Measurements from ENCODE around the gene SLC22A16.

Gene SLC22A16

DNA sequence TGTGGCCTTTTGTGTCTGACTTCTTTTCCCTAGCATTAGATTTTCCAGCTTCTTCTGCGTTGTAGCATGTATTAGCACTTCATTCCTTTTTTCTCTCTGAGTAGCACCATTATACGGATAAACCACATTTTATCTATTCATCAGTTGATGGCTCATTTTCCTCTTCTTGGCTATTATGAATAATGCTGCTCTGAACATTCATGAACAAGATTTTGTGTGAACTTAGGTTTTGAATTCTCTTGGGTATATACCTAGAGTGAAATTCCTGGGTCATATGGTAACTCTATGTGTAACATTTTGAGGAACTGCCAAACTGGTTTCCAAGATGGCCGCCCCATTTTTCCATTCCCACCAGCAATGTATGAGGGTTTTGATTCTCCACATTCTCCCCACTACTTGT is 28.7 kb downstream of the SLC22A16 start:
- no peak for DNase-seq (ENCODE audit: low read depth in 2 of 2)

DNA sequence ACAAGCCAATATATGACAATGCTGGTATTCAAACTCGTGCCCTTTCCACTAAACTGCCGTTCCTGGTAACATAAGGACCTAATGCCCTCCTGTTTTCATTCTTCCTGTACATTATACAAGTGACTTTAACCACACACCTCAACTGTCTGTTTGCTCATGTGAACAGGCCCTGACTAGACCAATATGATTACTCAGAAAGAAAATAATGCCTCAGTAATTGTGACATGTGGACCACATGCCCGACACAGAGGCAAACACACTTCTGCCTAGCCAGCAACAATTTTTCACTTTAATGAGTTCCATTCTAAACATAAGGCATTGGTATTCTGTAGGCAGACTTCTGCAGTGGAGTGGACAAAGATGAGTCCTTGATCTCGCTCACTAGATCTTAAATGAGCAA is 30.0 kb downstream of the SLC22A16 start:
- DNase-seq (ENCODE audit: low read depth in 2 of 2), result no peak

DNA sequence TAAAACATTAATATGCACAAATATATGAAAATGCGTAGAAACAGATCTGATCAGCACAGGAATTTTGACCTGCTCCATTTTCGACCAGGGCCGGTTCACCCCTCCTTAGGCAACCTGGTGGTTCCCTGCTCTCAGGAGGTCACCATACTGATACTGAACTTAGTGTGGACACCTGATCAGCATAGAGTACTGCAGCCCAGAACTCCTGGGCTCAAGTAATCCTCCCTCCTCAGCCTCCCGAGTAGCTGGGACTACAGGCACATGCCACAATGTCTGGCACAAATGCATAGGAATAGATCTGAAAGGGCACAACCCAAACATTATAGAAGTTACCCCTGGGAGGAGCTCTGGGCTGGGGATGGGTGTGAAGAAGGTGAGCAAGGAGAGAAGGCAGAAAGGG is 36.4 kb downstream of the SLC22A16 start:
- no peak for DNase-seq (ENCODE audit: low read depth in 2 of 2)

DNA sequence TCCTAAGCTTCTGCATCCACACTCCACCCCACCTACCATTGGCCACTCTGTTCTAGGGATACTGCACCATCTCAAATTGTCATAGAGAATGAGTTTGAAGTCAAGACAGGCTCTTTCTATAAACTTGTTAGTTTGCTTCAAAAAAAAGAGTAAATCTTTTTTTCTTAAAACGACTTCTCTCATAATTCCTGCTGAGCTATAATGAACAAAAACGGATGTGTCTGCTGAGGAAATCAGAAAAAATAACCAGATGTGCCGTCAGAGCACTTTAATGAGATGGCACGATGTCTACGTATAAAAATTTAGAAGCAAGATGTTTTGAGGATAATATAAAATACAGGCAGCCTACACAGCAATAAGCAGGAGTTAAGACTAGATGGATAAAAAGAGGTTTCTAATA is 37.1 kb downstream of the SLC22A16 start:
- DNase-seq (ENCODE audit: low read depth in 2 of 2), result no peak

DNA sequence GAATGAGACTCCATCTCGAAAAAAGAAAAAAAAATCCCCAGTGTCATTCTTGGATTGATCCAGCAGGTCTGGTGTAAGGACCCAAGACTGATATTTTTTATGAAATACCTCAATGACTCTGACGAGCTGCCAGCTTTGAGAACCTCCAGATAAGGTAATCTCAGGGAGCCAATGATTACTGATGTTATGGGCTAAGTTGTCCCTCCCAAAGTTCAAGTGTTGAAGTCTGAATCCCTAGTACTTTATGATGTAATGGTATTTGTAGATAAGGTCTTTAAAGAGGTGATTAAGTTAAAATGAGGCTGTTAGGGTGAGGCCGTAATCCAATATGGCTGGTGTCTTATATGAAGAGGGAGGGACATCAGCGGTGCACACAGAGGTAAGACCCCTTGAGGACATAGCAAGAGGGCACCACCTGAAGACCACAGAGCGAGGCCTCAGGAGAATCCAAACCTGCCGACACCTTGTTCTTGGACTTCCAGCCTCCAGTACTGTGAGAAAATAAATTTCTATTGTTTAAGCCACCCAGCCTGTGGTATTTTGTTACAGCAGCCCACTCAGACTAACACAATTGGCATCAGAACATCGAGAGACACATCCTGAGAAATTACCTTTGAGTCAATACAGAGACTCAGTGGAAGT is 41.3 kb downstream of the SLC22A16 start:
- DNase-seq (ENCODE audit: low read depth in 2 of 2), result no peak

DNA sequence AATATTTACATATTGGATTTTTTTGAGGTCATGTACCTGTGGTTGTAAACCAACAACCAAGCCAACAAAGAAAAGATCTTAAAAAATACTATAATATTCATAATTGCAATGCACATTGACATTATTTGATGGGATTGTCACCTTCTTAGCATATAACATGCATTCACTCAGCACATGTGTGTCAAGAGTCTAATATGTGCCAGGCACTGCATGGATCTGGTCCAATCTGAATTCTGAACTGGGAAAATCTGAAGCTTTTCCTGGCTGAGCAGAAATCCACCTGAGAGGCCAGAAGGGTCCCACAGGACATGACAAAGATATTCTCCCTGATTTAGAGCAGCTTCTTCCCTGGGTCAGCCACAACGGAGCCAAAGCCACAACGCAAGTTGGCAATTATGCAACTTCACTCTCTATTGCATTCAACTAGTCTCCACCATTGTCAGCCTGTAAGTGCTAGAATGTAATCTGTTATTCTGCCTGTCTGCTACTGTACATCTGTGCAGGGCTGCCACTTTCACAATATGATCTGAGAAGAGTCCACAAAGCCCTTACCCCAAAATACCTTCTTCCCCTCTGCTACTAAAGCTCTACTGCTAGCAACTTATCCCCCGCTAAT is 44.0 kb downstream of the SLC22A16 start:
- no peak for DNase-seq (ENCODE audit: low read depth in 2 of 2)

DNA sequence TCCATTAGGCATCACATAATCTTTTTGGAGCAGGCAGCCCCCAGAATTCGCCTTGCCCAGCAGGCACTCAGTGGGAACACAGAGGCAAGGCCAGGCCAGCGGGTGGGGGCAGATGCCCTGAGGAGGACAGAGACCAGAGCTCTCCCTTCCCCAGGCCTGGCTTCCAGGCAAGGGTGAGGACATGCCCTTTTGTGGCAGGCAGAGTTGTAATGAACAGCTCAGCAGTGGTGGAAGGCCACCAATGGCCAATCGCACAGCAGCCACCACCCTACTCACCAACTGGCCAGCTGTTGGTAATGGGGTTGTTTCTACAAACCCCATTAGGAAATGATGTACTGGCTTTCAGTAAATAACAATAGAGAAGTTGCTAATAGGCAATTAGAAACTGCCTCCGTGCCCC is 45.7 kb downstream of the SLC22A16 start:
- no peak for DNase-seq (ENCODE audit: low read depth in 2 of 2)

DNA sequence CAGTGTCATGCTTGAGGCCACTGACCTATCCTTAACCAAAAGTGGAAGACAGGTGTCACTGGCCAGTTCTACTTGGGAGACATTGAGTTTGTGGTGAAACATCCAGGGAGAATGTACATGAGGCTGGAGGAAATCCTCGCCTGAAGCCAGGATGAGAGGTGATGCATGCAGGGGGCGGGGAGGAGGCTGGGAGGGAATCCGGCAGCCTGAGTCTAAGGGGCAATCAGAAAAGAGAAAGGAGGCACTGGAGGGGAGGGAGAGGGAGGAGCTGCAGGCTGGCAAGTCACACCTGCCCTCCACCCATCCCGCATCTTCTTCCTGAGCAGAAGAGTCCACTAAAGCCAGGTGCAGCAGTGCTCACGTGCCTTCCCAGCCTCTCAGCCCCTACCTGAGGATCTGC is 46.2 kb downstream of the SLC22A16 start:
- DNase-seq (ENCODE audit: low read depth in 2 of 2), result no peak

DNA sequence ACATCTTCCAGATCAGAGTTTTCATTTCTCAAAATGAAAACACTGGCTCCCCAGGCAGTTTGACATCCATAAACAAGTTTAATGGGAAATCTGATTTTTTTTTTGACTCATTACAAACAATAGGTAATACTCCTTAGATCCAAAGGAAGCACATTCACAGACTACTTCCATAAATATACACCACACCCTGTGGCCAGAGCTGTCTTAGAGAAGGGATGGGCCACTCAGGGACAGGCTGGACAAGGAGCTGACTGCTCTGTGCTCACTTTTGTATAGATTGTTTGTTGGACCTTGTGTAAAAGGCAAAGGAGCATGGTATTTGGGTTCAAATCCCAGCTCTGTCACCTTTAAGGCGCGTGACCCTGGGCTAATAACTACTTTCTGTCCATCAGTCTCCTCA is 48.3 kb downstream of the SLC22A16 start:
- no peak for DNase-seq (ENCODE audit: low read depth in 2 of 2)

DNA sequence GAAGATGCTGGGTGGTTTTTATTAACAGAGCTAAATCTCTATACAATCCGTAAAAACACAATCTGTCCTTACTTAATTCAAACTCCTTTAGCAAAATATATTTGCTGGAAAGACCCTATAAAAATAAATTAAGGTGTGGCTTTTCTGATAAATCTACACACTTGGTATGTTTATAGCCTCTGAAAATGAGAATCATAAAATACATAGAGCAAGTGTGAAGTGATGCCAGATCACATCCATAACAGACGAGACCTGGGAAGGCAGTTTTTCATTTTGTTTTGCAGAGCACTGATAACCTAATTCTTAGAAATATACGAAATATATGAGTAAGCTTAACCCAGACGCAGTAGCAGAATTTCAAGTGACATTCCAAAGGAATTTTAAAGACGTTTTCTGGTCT is 50.6 kb downstream of the SLC22A16 start:
- no peak for DNase-seq (ENCODE audit: low read depth in 2 of 2)

DNA sequence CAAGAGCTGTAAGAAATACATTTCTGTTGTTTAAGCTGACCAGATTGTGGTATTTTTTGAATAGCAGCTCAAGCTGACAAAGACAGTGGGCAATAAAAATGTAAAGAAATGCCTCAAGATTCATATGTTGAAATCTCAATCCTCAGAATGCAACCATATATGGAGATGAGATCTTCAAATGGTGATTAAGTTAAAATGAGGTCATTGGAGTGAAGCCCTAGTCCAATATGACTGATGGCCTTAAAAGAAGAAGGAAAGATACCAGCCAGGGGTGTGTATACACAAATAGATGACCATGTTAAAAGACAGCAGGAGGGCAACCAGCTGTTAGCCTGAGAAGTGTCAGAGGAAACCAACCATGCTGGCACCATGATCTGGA is 54.0 kb downstream of the SLC22A16 start:
- peak; percentile 8 to 11 for DNase-seq (ENCODE audit: low read depth in 2 of 2)

DNA sequence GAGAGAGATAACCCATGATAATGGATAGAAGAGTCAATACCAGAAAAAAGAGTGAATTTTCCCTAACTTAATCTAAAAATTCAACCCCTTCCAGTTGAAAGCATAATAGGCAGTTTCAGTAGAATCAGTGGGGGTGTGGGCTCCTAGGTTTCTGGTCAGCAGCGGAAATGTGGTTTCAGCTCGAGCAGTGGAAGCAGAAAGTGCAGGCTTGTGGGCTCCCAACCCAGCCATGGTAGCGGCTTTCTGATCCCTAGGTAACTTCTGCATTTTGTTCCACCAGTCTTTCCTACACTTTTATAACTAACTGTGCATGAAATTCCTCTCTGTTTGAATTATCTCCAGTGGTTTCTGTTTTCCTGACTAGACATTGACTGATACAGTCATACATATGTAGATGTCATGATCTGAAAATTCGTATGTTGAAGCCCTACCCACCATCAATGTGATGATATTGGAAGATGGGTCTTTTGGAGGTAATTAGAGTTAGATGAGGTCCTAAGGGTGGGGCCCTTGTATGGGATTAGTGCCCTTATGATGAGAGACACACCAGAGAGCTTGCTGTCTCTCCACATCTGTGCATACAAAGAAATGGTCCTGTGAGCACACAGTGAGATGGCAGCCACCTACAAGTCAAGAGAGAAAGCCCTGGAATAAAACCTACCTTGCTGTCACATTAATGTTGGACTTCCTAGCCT is 54.5 kb downstream of the SLC22A16 start:
- no peak for DNase-seq (ENCODE audit: low read depth in 2 of 2)

DNA sequence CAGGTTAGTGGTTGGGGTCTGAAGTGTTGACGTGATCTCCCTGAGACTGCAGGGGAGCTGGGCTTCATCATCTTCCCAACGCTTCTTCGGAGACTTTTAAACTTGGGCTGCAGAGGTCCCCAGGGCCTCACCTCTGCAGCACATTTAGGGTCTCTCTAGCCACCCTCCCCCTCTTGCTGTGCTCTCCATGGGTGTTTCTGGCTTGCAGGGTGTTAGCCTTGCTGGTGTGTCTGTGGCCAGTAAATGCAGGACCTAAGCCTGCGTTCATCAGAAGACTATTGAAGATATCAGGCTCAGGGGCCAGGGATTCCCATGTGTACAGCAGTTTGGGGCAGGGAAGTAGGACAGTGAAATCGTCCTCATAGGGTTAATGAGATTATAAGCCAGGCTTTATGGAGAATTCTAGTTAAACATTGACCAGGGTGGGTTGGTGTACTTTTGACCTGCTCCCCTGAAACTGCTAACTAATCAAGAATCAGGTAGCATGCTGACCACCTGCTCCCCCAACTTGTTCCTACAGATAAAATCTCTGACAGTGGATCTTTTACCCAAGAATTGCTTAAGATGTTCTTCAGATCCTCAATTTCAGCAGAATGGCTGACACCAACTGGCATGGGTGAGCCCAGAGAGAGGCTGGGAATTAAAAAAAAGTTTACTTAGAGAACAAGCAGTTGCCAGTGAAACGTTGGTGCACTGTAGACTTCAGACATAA is 57.2 kb downstream of the SLC22A16 start:
- DNase-seq (ENCODE audit: low read depth in 2 of 2), result no peak

DNA sequence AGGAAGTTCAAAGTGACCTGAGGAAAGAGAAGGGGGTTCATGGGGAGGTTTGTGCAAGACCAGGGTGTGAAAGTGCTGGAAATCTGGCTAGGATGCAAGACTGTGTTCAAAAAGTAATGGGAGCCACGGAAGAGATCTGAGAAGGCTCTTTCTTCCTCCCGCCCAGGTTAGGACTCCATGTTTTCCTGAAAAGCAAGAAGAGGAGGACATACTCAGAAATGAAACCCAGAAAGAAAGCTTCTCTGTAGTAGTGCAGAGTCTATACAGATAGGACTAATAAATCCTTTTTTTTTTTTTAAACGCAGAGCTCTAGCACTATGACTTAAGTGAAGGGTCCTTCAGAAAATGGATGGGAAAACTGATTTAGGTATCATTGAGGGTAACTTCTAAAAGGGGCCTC is 57.8 kb downstream of the SLC22A16 start:
- no peak for DNase-seq (ENCODE audit: low read depth in 2 of 2)

DNA sequence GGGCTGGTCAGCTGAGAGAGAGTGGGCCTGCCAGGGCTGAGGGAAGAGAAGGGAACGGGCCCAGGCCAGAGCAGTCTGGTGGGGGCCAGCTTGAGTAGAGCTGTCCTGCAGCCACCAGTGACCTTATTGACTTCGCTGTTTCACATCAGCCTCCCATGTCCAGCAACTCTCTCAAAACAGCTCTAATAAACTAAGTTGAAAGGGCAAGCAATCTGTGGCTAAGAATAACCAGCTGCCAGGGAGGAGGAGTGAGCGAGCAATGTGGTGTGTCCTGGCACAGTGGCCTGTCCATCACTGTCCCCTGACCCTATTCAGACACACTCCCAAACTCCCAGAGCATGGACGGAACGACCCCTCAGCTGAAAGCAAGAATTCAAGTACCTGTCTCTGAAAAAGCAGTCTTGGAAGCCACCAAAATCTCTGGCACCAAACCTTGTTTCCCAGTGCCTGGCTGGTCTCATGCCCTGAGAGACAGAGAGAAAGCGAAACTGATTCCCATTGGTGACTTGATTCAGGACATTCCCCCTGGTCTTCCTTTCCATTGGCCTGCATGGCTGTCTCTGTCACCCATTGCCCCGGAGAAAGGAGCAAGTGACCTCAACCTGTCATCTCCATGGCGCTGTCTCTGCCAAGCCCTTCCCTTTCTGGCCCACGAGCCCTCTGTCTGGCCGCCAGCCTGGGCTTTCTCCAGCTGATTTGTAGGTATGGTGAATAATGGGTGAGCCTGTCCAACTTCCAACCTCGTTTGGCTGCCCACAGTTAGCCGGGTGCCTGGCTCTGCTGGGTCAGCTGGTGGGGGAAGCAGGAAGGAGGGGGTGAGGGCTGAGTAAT is 61.1 kb downstream of the SLC22A16 start, which contains the start of gene DDO:
DDO (minus strand) TSS at position 490 of the 831 bp plus-strand sequence. CDS start 2,113 bp downstream, outside the sequence.
- no peak for DNase-seq (ENCODE audit: low read depth in 2 of 2)

DNA sequence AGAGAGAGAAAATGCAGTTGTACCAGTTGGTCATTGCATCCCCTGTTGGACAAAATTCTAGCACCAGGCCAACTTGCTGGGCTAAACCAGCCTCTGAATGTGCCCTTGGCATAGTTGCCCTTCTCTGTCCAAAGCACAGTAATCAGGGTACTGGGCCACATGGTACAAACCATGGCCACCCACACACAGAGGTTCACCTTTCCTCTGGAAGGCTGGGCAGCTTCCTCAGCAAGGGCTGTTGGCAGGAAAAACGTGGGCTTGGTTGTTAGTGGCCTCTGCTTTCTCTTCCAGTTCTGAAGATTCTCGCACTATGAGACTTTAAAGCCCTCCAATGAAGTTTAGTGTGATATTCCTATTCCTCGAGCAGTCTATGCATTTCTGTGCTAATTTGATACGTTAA is 61.7 kb downstream of the SLC22A16 start:
- DNase-seq (ENCODE audit: low read depth in 2 of 2), result no peak

DNA sequence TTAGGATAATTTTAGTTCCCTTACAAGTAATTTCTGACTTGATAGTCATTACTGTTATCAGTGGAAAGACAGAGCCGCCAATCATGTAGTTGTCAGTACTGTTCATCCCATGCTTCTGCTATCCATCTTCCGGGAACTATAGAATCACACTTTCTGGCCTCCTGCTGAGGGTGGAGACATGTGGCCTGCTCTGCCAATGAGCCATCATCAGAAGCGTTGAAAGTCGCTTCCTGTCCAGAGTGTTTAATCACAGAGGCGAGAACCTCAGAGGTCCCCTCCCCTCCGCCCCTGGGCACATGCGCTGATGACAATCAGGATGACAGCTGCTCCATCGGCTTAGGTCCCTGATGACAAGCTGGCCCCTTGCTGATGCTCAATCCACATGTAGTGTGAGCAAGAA is 64.1 kb downstream of the SLC22A16 start:
- no peak for DNase-seq (ENCODE audit: low read depth in 2 of 2)

DNA sequence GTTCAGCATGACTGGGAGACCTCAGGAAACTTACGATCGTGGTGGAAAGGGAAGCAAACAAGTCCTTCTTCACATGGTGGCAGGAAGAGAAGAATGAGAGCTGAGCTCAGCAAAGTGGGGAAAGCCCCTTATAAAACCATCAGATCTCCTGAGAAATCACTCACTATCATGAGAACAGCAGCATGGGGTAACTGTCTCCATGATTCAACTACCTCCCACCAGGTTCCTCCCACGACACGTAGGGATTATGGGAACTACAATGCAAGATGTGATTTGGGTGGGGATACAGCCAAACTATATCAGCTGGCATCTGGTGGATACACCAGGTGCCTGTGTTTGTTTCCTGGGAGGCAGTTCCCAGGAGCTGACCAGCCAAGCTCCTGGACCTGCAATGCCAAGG is 65.9 kb downstream of the SLC22A16 start:
- no peak for DNase-seq (ENCODE audit: low read depth in 2 of 2)

DNA sequence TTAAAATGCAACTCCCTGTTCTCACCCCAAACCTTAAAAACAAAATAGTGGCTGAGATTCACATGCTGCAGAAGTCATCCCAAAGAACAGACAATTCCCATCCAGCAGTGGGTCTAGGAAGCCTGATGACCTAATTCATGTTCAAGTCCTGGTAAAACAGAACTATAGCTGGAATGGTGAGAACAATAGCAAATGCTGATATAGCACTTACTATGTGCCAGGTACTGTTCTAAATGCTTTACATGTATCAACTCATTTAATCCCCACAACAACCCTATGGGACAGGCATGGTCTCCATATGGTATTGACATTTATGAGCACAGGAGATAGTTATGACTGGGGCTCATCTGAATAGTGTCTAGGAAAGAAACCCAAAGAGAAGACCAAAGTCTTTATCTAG is 66.6 kb downstream of the SLC22A16 start:
- no peak for DNase-seq (ENCODE audit: low read depth in 2 of 2)

DNA sequence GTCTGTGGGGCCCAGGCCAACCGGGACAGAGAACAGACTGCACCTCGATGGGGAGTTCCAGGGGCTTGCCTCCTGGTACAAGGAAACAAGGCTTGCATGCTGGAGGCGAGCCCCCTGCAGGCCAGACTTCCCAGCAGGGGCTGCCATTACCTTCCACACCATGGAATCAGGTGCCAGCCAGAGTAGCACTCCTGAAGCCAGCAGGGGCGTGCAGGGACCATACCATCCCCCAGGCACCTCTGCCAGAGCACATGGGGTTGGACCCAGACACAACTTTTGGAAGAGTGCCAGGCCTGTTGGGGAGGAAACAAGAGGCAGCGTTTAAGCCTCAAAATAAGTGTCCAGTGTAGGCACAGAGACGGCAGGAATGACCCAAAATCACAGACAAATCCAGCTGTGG is 67.5 kb downstream of the SLC22A16 start:
- no peak for DNase-seq (ENCODE audit: low read depth in 2 of 2)

DNA sequence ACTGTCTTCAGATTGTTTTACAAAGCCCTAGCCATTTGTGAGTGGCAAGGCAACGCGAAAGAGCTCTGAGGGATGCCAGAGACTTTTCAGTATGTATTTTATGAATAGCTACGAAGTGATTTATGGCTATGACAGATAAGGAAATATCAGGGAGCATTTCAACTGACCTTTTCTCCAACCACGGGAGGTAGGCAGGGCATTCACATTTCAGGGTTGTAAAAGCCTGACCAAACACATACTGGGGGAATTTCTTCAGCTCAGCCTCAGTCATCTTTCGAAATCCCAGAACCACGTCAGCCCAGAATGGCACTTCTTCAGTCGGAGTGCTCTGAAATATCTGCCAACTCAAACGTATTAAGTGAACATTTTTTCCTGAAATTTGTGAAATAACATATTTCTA is 71.8 kb downstream of the SLC22A16 start:
- DNase-seq (ENCODE audit: low read depth in 2 of 2), result no peak

All from fibroblast of skin of left biceps (primary cell).